ENCODE results near the gene TASP1.
"Not testable (repeated sequence)": the region's sequence is repeated elsewhere in the genome, so short reads cannot be mapped to it uniquely, and the experiment has no call there.

TASP1 gene

DNA sequence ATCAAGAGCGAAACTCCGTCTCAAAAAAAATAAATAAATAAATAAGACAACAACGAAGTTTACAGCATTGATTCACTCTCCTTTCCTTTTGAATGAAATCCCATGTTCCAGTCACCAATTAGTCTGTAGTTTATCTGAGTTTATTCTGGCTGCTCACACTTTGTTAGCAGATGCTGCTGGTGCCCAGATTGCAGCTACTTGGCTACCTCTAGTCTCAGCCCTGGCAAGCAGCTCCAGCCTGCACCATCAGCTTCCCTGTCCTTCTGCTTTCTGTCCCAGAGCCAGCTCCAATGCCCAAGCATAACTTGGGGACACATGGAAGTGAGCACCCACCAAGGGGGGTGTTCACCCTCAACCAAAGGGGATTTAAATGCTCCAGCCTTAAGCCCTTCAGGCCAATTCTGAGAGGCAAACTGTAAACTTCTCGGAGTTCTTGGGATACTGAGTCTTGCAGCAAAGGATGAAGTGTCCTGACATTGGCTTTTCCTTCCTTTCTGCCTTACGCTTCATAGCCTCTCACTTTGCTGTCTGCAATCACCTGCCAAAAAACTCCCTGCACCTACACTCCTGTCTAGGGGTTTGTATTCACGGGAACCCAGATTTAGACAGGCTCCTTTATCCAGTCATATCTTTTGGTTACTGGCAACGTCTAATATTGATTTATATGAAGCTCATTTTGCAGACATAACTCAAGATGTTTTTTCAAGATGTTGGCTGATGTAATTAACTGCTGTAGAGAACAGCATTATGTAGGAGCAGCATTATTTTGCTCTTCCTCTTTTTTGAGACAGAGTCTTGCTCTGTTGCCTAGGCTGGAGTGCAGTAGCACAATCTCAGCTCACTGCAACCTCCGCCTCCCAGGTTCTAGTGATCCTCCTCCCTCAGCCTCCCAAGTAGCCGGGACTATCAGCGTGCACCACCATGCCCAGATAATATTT lies 9.8 kb upstream of the TASP1 start:
- Histone ChIP-seq H3K36me3 (ENCODE audit: insufficient read depth, insufficient read length, low read length) (no peaks in the 10 kb centered on the region), H3K9ac (ENCODE audit: insufficient read length, low read depth) (no peak overlapping the region), H3K9me3 (ENCODE audit: insufficient read depth, low read length) (no peaks in the 10 kb centered on the region), H3K27me3 (ENCODE audit: insufficient read depth, insufficient read length) (no peaks in the 10 kb centered on the region), H3K4me1 (ENCODE audit: insufficient read depth, insufficient read length) (no peaks in the 10 kb centered on the region), H3K4me3 (ENCODE audit: insufficient read length, low read depth) (no peak overlapping the region)
- no peak for DNase-seq (ENCODE audit: low read depth, low spot score)
- TF ChIP-seq ZNF274 (IDR thresholded peaks at IDR 0.05; ENCODE audit: low read depth, low read length) (no peak), SUZ12 (IDR thresholded peaks at IDR 0.05; ENCODE audit: extremely low read depth, insufficient read depth, insufficient read length) (no peak), YY1 (IDR thresholded peaks at IDR 0.05; ENCODE audit: insufficient read depth, insufficient read length) (no peak)

DNA sequence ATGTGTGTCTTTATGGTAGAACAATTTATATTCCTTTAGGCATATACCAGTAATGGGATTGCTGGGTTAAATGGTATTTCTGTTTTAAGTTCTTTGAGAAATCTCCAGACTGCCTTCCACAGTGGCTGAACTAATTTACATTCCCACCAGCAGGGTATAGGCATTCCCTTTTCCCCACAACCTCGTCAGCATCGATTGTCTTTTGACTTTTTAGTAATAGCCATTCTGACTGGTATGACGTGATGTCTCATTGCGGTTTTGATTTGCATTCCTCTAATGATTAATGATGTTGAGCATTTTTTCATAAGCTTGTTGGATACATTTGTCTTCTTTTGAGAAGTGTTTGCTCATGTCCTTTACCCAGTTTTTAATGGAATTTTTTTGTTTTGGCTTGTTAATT lies 5.3 kb upstream of the TASP1 start:
- no peak for DNase-seq (ENCODE audit: low read depth, low spot score)
- H3K4me3 ChIP-seq (ENCODE audit: insufficient read length, low read depth) = no peak overlapping the region
- H3K27me3 ChIP-seq (ENCODE audit: insufficient read depth, insufficient read length) = no peaks in the 10 kb centered on the region
- TF ChIP-seq YY1 (IDR thresholded peaks at IDR 0.05; ENCODE audit: insufficient read depth, insufficient read length) (no peak), ZNF274 (IDR thresholded peaks at IDR 0.05; ENCODE audit: low read depth, low read length) (no peak), SUZ12 (IDR thresholded peaks at IDR 0.05; ENCODE audit: extremely low read depth, insufficient read depth, insufficient read length) (no peak)
- H3K36me3 ChIP-seq (ENCODE audit: insufficient read depth, insufficient read length, low read length) = no peaks in the 10 kb centered on the region
- H3K4me1 ChIP-seq (ENCODE audit: insufficient read depth, insufficient read length) = no peaks in the 10 kb centered on the region
- no peaks in the 10 kb centered on the region for H3K9me3 ChIP-seq (ENCODE audit: insufficient read depth, low read length)
- H3K9ac ChIP-seq (ENCODE audit: insufficient read length, low read depth) = no peak overlapping the region

GRCh38 chr20:13639150-13639497 lies 392 bp upstream of the TASP1 start:
- TF ChIP-seq SUZ12 (IDR thresholded peaks at IDR 0.05; ENCODE audit: extremely low read depth, insufficient read depth, insufficient read length) (no peak), YY1 (IDR thresholded peaks at IDR 0.05; ENCODE audit: insufficient read depth, insufficient read length) (no peak), ZNF274 (IDR thresholded peaks at IDR 0.05; ENCODE audit: low read depth, low read length) (no peak)
- Histone ChIP-seq H3K27me3 (ENCODE audit: insufficient read depth, insufficient read length) (no peaks in the 10 kb centered on the region), H3K4me3 (ENCODE audit: insufficient read length, low read depth) (peak overlapping the region; percentile 36), H3K9me3 (ENCODE audit: insufficient read depth, low read length) (no peaks in the 10 kb centered on the region), H3K4me1 (ENCODE audit: insufficient read depth, insufficient read length) (no peaks in the 10 kb centered on the region), H3K9ac (ENCODE audit: insufficient read length, low read depth) (peak overlapping the region; percentile 32), H3K36me3 (ENCODE audit: insufficient read depth, insufficient read length, low read length) (no peaks in the 10 kb centered on the region)
- DNase-seq (ENCODE audit: low read depth, low spot score) = no peak

DNA sequence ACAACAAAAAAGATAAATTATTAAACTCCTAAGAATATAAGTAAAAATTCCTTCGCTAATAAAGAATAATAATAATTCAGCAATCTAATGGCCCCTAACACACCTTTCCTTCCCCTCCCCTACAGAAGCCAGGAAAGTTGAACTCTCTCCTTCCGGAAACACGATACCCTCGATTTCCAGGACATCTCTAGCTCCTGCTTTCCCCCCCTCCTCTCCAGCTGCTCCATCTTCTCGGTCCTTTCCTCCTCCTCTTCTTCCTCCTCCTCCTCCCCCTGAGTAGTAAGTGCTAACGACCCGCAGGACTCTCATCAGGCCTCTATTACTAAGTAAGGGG lies 603 bp downstream of the TASP1 start:
- no peaks in the 10 kb centered on the region for H3K36me3 ChIP-seq (ENCODE audit: insufficient read depth, insufficient read length, low read length)
- TF ChIP-seq ZNF274 (IDR thresholded peaks at IDR 0.05; ENCODE audit: low read depth, low read length) (no peak), SUZ12 (IDR thresholded peaks at IDR 0.05; ENCODE audit: extremely low read depth, insufficient read depth, insufficient read length) (no peak), YY1 (IDR thresholded peaks at IDR 0.05; ENCODE audit: insufficient read depth, insufficient read length) (no peak)
- DNase-seq (ENCODE audit: low read depth, low spot score) = no peak
- no peaks in the 10 kb centered on the region for H3K27me3 ChIP-seq (ENCODE audit: insufficient read depth, insufficient read length)
- H3K9me3 ChIP-seq (ENCODE audit: insufficient read depth, low read length) = no peaks in the 10 kb centered on the region
- H3K9ac ChIP-seq (ENCODE audit: insufficient read length, low read depth) = peak overlapping the region; percentile 89
- no peaks in the 10 kb centered on the region for H3K4me1 ChIP-seq (ENCODE audit: insufficient read depth, insufficient read length)
- H3K4me3 ChIP-seq (ENCODE audit: insufficient read length, low read depth) = peak overlapping the region; percentile 94

DNA sequence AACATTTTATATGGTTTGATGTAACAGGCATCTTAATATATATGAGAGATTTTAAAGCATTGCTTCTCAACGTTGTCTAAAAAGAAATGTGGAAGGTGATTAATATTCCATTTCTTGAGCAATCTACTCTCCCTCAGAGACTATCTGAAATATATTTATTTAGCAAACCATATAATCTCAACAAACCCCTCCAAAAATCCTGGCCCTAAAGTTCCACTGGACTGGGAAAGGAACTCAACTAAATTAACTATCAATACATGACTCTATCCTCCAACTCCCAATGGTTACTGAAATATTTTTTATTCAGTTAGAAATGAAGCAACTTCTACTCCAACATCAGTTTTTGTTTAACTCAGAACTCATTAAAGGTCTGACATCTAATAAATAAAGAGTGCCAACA lies 6.3 kb downstream of the TASP1 start:
- no peak for DNase-seq (ENCODE audit: low read depth, low spot score)
- Histone ChIP-seq H3K4me1 (ENCODE audit: insufficient read depth, insufficient read length) (no peaks in the 10 kb centered on the region), H3K9ac (ENCODE audit: insufficient read length, low read depth) (no peak overlapping the region), H3K36me3 (ENCODE audit: insufficient read depth, insufficient read length, low read length) (peaks cover 3% of the 10 kb centered on the region), H3K4me3 (ENCODE audit: insufficient read length, low read depth) (no peak overlapping the region), H3K27me3 (ENCODE audit: insufficient read depth, insufficient read length) (no peaks in the 10 kb centered on the region), H3K9me3 (ENCODE audit: insufficient read depth, low read length) (no peaks in the 10 kb centered on the region)
- TF ChIP-seq SUZ12 (IDR thresholded peaks at IDR 0.05; ENCODE audit: extremely low read depth, insufficient read depth, insufficient read length) (no peak), ZNF274 (IDR thresholded peaks at IDR 0.05; ENCODE audit: low read depth, low read length) (no peak), YY1 (IDR thresholded peaks at IDR 0.05; ENCODE audit: insufficient read depth, insufficient read length) (no peak)

GRCh38 chr20:13627525-13627924 lies 11.2 kb downstream of the TASP1 start:
- not testable (repeated sequence) for DNase-seq (ENCODE audit: low read depth, low spot score); H3K4me1 ChIP-seq (ENCODE audit: insufficient read depth, insufficient read length); H3K9ac ChIP-seq (ENCODE audit: insufficient read length, low read depth); H3K27me3 ChIP-seq (ENCODE audit: insufficient read depth, insufficient read length); H3K9me3 ChIP-seq (ENCODE audit: insufficient read depth, low read length); H3K4me3 ChIP-seq (ENCODE audit: insufficient read length, low read depth)
- H3K36me3 ChIP-seq (ENCODE audit: insufficient read depth, insufficient read length, low read length) = peaks cover 11% of the 10 kb centered on the region

GRCh38 chr20:13626724-13627123 lies 12.0 kb downstream of the TASP1 start:
- Histone ChIP-seq H3K27me3 (ENCODE audit: insufficient read depth, insufficient read length) (no peaks in the 10 kb centered on the region), H3K9ac (ENCODE audit: insufficient read length, low read depth) (no peak overlapping the region), H3K4me3 (ENCODE audit: insufficient read length, low read depth) (no peak overlapping the region), H3K4me1 (ENCODE audit: insufficient read depth, insufficient read length) (no peaks in the 10 kb centered on the region), H3K36me3 (ENCODE audit: insufficient read depth, insufficient read length, low read length) (peaks cover 11% of the 10 kb centered on the region), H3K9me3 (ENCODE audit: insufficient read depth, low read length) (no peaks in the 10 kb centered on the region)
- TF ChIP-seq YY1 (IDR thresholded peaks at IDR 0.05; ENCODE audit: insufficient read depth, insufficient read length) (no peak), ZNF274 (IDR thresholded peaks at IDR 0.05; ENCODE audit: low read depth, low read length) (no peak), SUZ12 (IDR thresholded peaks at IDR 0.05; ENCODE audit: extremely low read depth, insufficient read depth, insufficient read length) (no peak)
- no peak for DNase-seq (ENCODE audit: low read depth, low spot score)

Data from NT2/D1 (cell line).